Right lobe of liver (tissue), 4 donors: Measurements from ENCODE around the gene ABCG5.

ENCODE experiments used
- CTCF ChIP-seq, 4 donors: fragments of 200-600 bp in 3 of 4; fragments of 450-650 bp in 1 of 4; IDR thresholded peaks; one replicate each; pipeline versions ENCODE4 v1.5.1 to v1.8.0; 2016 to 2022; ENCODE audit warnings: antibody characterized with exemption in 4 of 4, mild to moderate bottlenecking in 2 of 4
- POLR2A ChIP-seq: fragments of 450-650 bp; IDR thresholded peaks from one replicate; pipeline ENCODE4 v1.6.1; 2017; ENCODE audit warnings: antibody characterized with exemption, mild to moderate bottlenecking
- donor health status: DM: no; HTN: no; CAD: no.
- donor health status: DM: no; HTN: no; CAD: no.
- donor health status: DM: no; HTN: yes; CAD: no.

DNA sequence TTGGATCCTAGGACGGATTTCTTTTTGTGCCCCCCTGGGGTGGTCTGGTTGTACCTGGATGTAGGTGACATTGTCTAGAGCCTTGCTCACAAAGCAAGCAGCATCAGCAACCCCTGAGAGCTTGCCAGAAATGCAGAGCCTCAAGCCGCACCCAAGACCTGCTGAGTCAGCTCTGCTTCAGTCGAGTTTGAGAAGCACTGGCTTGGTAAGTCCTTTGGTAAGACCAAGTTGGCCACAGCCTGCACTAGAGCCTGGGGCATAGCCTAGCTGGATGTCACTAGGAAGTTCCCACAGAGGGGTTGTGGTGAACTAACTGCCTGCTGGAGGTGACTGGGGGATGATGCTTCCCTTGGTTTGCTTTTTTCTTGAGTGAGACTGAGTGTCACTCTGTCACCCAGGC is 6.2 kb downstream of the ABCG5 start:
- TF ChIP-seq CTCF (IDR thresholded peaks at IDR 0.05) (no peak), POLR2A (no peak)
